Muscle layer of colon (tissue), 2 donors: Measurements from ENCODE around the gene RGS17.

ENCODE experiments used
- H3K27ac ChIP-seq: one replicate; pipeline ENCODE4 v1.7.0; 2013; ENCODE audit warnings: low read depth, mild to moderate bottlenecking, low read length, moderate library complexity
- H3K27me3 ChIP-seq, 2 donors: one replicate each; pipeline ENCODE4 v1.7.0; 2013; ENCODE audit warnings: low read length in 2 of 2, mild to moderate bottlenecking in 2 of 2; ENCODE audit not compliant: insufficient read depth in 2 of 2, control insufficient read depth in 1 of 2
- H3K36me3 ChIP-seq: one replicate; pipeline ENCODE4 v1.7.0; 2013; ENCODE audit warnings: mild to moderate bottlenecking, low read length; ENCODE audit not compliant: insufficient read depth
- H3K4me1 ChIP-seq: one replicate; pipeline ENCODE4 v1.7.0; 2013; ENCODE audit warnings: mild to moderate bottlenecking, low read length; ENCODE audit not compliant: insufficient read depth
- H3K4me3 ChIP-seq, 2 donors: one replicate each; pipeline ENCODE4 v1.7.0; 2013; ENCODE audit warnings: low read length in 2 of 2, low read depth in 1 of 2, mild to moderate bottlenecking in 1 of 2, moderate library complexity in 1 of 2
- H3K9ac ChIP-seq: one replicate; pipeline ENCODE4 v1.7.0; 2013; ENCODE audit warnings: low read length
- H3K9me3 ChIP-seq: one replicate; pipeline ENCODE4 v1.7.0; 2013; ENCODE audit warnings: mild to moderate bottlenecking, low read length
- donor health status: abdominal sarcoma.
- donor health status: Adenocarcinoma of cecum.

The RGS17 gene

DNA sequence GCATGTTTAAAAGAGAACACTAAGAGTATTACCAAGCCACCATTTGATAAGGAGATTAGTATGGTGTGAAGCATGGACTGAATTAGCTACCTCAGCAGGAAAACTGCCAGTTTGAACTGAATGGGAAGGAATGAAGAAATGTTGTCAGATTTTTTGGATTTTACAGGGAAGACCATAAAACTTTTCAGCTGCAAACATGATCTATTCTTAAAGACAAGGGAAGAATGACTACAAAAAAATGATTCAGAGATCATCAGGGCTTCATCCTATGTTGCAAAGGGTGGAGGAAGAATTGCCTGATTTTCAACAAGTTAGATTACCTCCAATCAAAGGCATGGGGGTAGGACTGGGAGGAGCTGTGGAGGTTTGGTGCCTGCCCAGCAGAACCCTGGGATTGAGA is 79.3 kb downstream of the RGS17 start:
- no peak overlapping the region for H3K9ac ChIP-seq
- H3K9me3 ChIP-seq: no peaks in the 10 kb centered on the region
- no peak overlapping the region for H3K27ac ChIP-seq
- no peaks in the 10 kb centered on the region for H3K27me3 ChIP-seq
- H3K36me3 ChIP-seq: no peaks in the 10 kb centered on the region
- H3K4me3 ChIP-seq: no peak overlapping the region
- H3K4me1 ChIP-seq: no peaks in the 10 kb centered on the region

DNA sequence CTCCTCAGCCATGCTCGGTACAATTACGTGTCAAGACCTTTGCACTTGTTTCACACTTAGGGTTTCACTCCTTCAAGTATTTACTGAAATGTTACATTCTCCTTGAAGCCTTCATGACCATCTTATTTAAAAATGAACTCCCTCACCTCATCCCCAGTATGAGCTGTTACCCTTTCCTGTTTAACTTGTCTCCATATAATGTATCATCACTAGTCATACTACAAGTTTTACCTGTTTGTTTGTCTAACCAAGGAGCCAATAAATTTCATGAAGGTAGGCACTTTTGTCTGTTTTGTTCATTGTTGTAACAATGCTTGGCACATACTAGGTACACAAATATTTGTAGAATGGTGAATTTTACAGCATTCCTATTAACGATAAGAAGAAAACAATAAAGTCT is 82.5 kb downstream of the RGS17 start:
- Histone ChIP-seq H3K27me3 (no peaks in the 10 kb centered on the region), H3K27ac (no peak overlapping the region), H3K9me3 (no peaks in the 10 kb centered on the region), H3K9ac (no peak overlapping the region), H3K4me1 (no peaks in the 10 kb centered on the region), H3K4me3 (no peak overlapping the region), H3K36me3 (no peaks in the 10 kb centered on the region)

DNA sequence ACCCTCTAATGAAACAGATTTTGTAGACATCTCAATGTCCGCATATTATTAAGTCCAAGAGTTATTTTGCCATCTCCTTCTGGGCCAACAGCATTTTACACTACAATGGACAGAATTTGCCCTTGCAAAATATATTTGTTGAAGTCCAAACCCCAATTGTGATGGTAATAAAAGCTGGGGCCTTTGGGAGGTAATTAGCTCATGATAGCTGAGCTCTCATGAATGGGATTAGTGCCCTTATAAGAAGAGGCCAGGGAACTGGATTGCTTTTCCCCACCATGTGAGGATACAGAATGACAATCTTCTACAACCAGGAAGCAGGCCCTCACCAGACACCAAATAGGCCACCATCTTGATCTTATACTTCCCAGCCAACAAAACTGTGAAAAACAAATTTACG is 83.7 kb downstream of the RGS17 start:
- Histone ChIP-seq H3K27ac (no peak overlapping the region), H3K36me3 (no peaks in the 10 kb centered on the region), H3K9me3 (no peaks in the 10 kb centered on the region), H3K4me3 (no peak overlapping the region), H3K27me3 (no peaks in the 10 kb centered on the region), H3K9ac (no peak overlapping the region), H3K4me1 (no peaks in the 10 kb centered on the region)

DNA sequence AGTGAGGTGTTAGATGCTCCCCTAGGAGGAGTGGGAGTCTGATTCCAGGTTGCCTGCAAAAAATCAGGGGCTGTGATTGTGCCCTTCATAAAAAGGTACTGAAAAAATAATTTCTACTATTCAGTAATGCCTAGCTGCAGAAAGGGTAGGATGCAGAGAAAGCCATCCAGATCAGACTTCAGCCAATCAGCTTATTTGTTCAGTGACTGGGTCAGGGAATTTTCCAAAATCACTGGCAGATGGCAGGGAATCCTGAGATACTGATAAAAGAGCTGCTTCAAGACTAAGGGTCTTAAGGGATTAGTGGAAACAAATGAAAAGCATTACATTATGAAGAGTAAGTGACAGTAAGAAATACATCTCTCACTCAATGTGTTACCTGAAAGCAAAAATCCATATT is 85.8 kb downstream of the RGS17 start:
- Histone ChIP-seq H3K4me1 (no peaks in the 10 kb centered on the region), H3K4me3 (no peak overlapping the region), H3K9me3 (no peaks in the 10 kb centered on the region), H3K27me3 (no peaks in the 10 kb centered on the region), H3K36me3 (no peaks in the 10 kb centered on the region), H3K27ac (no peak overlapping the region), H3K9ac (no peak overlapping the region)

DNA sequence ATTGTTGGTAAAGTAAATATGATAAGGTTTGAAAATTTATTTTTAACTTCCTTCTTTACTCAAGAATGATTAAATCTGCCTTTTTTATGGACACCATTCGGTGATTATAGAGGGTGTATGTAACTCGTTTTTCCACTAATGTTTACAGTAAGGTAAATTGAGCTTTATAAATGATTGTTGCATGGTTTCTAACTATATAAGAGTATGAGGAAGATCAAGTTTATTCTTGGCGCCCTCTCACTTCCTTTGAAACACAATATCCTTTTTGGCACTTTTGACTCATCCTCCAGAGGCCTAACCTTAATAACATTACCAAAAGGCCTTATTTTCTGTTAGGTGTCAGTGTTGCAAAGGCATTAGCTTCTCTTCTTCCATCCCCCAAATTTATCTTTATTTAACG is 86.8 kb downstream of the RGS17 start:
- no peak overlapping the region for H3K9ac ChIP-seq
- H3K4me3 ChIP-seq: no peak overlapping the region
- no peaks in the 10 kb centered on the region for H3K4me1 ChIP-seq
- no peak overlapping the region for H3K27ac ChIP-seq
- H3K9me3 ChIP-seq: no peaks in the 10 kb centered on the region
- H3K36me3 ChIP-seq: no peaks in the 10 kb centered on the region
- no peaks in the 10 kb centered on the region for H3K27me3 ChIP-seq

DNA sequence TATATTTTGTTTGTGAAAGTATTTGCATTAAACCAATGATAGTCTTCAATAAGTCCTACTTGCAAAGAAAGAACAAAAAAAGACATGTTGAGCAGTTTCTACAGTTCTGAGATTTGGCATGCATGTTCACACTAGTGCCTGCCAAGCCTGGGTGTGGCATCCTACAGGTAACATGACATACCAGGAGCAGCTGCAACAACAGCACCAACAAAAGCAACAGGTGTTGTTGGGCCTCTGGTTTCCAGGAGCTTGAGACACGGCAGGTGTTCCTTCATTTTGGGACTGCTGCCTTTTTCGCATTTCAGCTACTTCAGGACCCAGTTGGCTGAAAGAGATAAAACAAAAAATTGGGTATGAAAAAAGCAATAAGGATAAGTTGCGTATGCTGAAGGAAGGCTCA is 87.4 kb downstream of the RGS17 start:
- H3K4me3 ChIP-seq: no peak overlapping the region
- no peaks in the 10 kb centered on the region for H3K36me3 ChIP-seq
- H3K9me3 ChIP-seq: no peaks in the 10 kb centered on the region
- H3K27ac ChIP-seq: no peak overlapping the region
- no peaks in the 10 kb centered on the region for H3K4me1 ChIP-seq
- H3K9ac ChIP-seq: no peak overlapping the region
- H3K27me3 ChIP-seq: no peaks in the 10 kb centered on the region

DNA sequence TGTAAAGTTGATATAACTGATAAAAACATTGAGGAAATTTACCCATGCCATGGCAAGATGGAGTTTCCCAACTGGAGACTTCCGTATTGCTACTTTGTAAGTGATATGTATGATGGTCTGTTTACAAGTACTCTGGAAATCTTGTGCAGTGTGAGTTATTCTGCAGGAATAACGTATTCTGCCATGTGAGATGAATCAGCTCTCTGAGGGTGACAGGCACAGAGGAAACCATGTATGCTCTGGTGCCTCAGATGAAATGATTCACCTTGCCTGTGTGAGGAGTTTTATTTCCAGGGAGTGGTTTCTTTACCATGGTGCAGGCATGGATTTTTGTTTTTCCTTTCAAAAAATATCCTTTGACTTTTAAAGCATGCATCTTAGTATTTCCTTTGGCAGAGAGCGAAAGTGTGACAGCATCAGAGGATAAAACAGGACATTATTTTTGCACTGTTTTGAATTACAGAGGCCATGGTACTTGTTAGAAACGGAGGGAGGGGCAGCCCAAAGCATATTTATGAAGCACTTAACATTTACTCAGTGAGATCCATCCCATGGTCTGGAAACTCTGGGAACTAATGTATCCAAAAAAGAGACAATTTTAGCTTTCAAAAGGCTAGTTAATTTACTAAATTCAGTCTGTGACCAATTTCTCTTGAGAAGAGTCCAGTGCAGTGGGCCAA is 92.6 kb downstream of the RGS17 start:
- Histone ChIP-seq H3K27ac (no peak overlapping the region), H3K4me1 (no peaks in the 10 kb centered on the region), H3K36me3 (no peaks in the 10 kb centered on the region), H3K27me3 (no peaks in the 10 kb centered on the region), H3K4me3 (no peak overlapping the region), H3K9me3 (no peaks in the 10 kb centered on the region), H3K9ac (no peak overlapping the region)

DNA sequence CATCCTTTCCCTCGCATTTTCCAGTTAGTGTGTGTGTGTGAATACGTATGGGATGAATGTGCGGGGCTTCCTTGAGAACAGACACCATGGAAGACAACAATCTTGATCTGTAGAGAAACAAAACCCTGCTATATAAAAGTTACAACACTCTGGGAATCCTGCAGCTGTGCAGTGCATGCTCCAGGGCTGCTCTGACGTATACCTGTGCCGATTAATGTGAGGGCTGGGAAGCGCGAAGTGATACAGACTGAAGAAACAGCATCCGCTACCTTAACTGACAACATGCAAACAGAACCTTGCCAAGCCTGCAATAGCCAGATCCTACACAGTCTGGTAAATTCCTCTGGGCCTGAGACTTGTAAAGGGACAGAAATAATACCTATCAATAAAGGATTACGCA is 96.9 kb downstream of the RGS17 start:
- H3K4me3 ChIP-seq: no peak overlapping the region
- H3K9me3 ChIP-seq: no peaks in the 10 kb centered on the region
- no peaks in the 10 kb centered on the region for H3K36me3 ChIP-seq
- no peak overlapping the region for H3K27ac ChIP-seq
- H3K4me1 ChIP-seq: no peaks in the 10 kb centered on the region
- no peaks in the 10 kb centered on the region for H3K27me3 ChIP-seq
- H3K9ac ChIP-seq: no peak overlapping the region

DNA sequence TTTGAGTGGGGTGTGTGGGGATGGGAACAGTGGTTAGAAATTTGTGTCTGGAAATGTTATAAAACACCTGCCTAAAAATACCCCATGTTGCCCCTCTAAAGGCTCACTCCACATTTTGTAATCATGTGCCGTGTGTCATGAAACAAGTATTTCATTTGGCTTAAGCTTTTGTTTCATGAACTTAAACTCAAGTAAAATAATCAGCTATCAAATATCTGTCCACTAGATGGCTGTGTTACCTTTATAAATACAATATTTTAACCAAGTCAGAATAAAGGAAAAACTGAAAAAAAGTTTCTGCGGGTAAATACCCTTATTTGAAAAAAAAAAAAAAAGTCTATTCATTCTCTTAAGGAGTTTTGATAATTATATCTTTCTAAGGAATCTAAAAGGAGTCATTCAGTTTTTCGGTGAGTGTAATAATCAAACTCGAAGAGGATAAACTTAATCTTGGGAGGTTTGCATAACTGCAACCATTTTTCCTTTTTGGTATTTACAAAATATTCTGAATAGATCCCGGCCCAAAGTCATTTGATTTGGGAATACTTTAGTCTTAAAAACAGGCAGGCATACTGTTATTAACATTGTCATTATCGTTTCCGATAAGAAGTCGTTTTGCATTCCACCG is 98.7 kb downstream of the RGS17 start:
- no peak overlapping the region for H3K27ac ChIP-seq
- H3K36me3 ChIP-seq: no peaks in the 10 kb centered on the region
- no peak overlapping the region for H3K9ac ChIP-seq
- H3K4me1 ChIP-seq: no peaks in the 10 kb centered on the region
- H3K9me3 ChIP-seq: no peaks in the 10 kb centered on the region
- no peak overlapping the region for H3K4me3 ChIP-seq
- no peaks in the 10 kb centered on the region for H3K27me3 ChIP-seq

DNA sequence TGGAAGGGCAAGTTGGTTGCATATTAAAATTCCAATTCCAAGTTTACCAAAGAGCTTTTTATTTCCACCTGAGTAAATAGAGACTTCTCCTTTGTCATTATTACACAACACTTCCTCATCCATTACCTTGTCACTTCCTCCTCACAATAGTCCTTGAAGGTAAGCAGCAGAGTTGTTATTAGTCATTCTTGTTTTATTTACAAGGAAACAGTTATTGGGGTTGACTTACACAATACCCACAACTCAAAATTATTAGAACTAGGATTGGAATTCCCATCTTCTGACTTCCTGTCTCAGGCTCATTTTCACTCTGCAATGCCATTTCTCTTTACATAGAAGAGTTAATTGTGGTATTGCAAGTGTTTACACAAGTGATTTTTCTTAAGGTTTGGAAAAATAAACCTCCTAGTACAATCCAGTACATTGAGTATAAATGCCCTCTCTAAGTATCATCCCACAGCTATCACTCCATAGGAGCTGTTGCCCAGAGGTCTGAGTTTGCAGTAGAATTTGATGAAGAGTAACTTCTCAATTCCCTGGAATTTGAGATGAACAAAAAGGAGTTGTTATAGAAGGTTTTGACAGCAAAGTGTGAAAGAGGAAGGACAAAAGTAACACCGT is 99.6 kb downstream of the RGS17 start:
- H3K27me3 ChIP-seq: no peaks in the 10 kb centered on the region
- H3K4me3 ChIP-seq: no peak overlapping the region
- H3K27ac ChIP-seq: no peak overlapping the region
- H3K4me1 ChIP-seq: no peaks in the 10 kb centered on the region
- no peaks in the 10 kb centered on the region for H3K9me3 ChIP-seq
- H3K36me3 ChIP-seq: no peaks in the 10 kb centered on the region
- no peak overlapping the region for H3K9ac ChIP-seq

DNA sequence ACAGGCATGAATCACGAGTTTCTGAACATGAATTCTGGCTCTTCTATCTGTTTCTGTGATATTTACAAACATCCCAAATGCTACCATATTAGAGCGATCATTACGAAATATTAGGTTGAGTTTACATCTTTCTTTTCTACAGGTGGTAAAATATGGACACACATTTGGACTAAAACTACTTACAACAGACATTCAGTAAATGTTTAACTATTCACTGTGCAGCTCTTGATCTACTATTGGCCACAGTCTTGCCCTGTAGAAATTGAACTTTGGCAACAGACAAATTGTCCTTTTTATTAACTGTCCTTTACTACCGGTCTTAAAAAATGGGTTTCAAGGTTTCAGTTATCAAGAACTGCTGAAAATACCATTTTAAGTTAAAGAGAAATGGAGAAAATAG is 102.1 kb downstream of the RGS17 start:
- Histone ChIP-seq H3K36me3 (no peaks in the 10 kb centered on the region), H3K9me3 (no peaks in the 10 kb centered on the region), H3K27me3 (no peaks in the 10 kb centered on the region), H3K27ac (no peak overlapping the region), H3K4me3 (no peak overlapping the region), H3K4me1 (no peaks in the 10 kb centered on the region), H3K9ac (no peak overlapping the region)

DNA sequence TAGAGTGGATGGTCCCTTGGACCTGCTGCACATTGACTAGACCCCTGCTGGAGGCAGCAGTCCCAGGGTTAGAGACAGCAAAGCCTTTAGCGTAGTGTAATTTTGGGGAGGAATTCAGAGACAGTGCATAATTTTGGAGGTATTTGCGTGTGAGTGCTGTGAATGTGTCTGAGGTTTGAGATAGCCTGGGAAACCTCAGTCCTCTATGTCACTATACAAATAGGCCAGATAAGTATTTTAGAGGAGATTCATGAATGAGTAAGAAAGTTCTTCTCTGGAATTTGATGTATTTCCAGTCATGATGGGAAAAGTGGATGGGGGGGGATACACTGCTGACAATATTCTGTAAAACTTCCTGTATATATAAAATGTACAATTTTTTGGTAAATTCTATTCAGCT is 102.8 kb downstream of the RGS17 start:
- no peak overlapping the region for H3K4me3 ChIP-seq
- no peaks in the 10 kb centered on the region for H3K4me1 ChIP-seq
- H3K27ac ChIP-seq: no peak overlapping the region
- H3K9me3 ChIP-seq: no peaks in the 10 kb centered on the region
- H3K27me3 ChIP-seq: no peaks in the 10 kb centered on the region
- H3K9ac ChIP-seq: no peak overlapping the region
- no peaks in the 10 kb centered on the region for H3K36me3 ChIP-seq
